ENCODE measurements around the gene SND1.

DNA sequence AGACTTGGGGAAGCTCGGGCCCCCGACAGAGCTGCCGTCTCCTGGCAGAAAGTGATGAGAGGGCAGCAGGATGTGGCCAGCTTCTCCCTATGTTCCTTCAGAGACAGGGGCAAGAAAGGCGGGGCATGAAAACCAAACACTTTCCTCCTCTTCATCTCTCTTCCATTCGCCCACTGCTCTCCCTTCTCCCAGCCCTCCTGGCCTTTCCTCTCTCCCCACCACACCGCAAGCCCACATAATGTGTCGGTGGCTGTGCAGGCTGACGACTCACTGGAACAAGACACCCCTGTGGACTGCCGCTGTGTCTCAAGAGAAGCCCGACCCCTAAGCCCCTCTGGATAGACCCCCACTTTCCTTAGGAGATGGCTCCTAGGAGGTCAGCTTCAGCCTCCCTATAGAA, 438.5 kb downstream of the SND1 start:
- TF ChIP-seq, protein P1, sequence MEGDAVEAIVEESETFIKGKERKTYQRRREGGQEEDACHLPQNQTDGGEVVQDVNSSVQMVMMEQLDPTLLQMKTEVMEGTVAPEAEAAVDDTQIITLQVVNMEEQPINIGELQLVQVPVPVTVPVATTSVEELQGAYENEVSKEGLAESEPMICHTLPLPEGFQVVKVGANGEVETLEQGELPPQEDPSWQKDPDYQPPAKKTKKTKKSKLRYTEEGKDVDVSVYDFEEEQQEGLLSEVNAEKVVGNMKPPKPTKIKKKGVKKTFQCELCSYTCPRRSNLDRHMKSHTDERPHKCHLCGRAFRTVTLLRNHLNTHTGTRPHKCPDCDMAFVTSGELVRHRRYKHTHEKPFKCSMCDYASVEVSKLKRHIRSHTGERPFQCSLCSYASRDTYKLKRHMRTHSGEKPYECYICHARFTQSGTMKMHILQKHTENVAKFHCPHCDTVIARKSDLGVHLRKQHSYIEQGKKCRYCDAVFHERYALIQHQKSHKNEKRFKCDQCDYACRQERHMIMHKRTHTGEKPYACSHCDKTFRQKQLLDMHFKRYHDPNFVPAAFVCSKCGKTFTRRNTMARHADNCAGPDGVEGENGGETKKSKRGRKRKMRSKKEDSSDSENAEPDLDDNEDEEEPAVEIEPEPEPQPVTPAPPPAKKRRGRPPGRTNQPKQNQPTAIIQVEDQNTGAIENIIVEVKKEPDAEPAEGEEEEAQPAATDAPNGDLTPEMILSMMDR (IDR thresholded peaks at IDR 0.05), result no peak
- no peak for TF ChIP-seq POLR2A (IDR thresholded peaks at IDR 0.05)

Measured in right lobe of liver (tissue), 4 donors.